ENCODE data around the gene ELMOD1.

ELMOD1 gene

GRCh38 chr11:107587306-107587979, 3.5 kb upstream of the ELMOD1 start:
- no peak for DNase-seq

GRCh38 chr11:107591378-107592230, 657 bp downstream of the ELMOD1 start:
- DNase-seq: no peak

- DNase-seq: no peak
Observed at GRCh38 chr11:107592231-107592590, 1.3 kb downstream of the ELMOD1 start.

- no peak for DNase-seq
Observed at GRCh38 chr11:107592813-107593212, 1.9 kb downstream of the ELMOD1 start.

GRCh38 chr11:107593951-107594350, 3.0 kb downstream of the ELMOD1 start:
- DNase-seq: no peak

GRCh38 chr11:107594736-107595135, 3.8 kb downstream of the ELMOD1 start:
- DNase-seq: no peak

GRCh38 chr11:107598225-107599139, 7.5 kb downstream of the ELMOD1 start:
- no peak for DNase-seq

GRCh38 chr11:107605061-107606006, 14.4 kb downstream of the ELMOD1 start:
- no peak for DNase-seq

GRCh38 chr11:107606141-107606540, 15.2 kb downstream of the ELMOD1 start:
- no peak for DNase-seq

- no peak for DNase-seq
Observed at GRCh38 chr11:107608809-107609208, 17.9 kb downstream of the ELMOD1 start.

GRCh38 chr11:107609400-107610218, 18.7 kb downstream of the ELMOD1 start:
- DNase-seq: no peak

GRCh38 chr11:107612445-107612844, 21.5 kb downstream of the ELMOD1 start:
- DNase-seq: no peak

GRCh38 chr11:107619926-107620325, 29.0 kb downstream of the ELMOD1 start:
- no peak for DNase-seq

- no peak for DNase-seq
Observed at GRCh38 chr11:107621081-107621480, 30.1 kb downstream of the ELMOD1 start.

- DNase-seq: no peak
Observed at GRCh38 chr11:107623183-107623582, 32.2 kb downstream of the ELMOD1 start.

- no peak for DNase-seq
Observed at GRCh38 chr11:107624983-107625684, 34.2 kb downstream of the ELMOD1 start.

GRCh38 chr11:107625685-107625989, 34.7 kb downstream of the ELMOD1 start:
- DNase-seq: no peak

GRCh38 chr11:107631043-107631442, 40.1 kb downstream of the ELMOD1 start:
- DNase-seq: no peak

- no peak for DNase-seq
Observed at GRCh38 chr11:107631931-107632330, 41.0 kb downstream of the ELMOD1 start.

- no peak for DNase-seq
Observed at GRCh38 chr11:107646783-107647182, 55.8 kb downstream of the ELMOD1 start.

GRCh38 chr11:107648242-107648641, 57.3 kb downstream of the ELMOD1 start:
- no peak for DNase-seq

All from CD4-positive, alpha-beta T cell treated with Interleukin-10 for 1 hour (primary cell).